Uterus (tissue), 4 donors: ENCODE results near the gene NAGPA. TPM values are rescaled to one million over a fixed set of nuclear protein-coding genes. Genes with fewer than 3 reads are reported as not detected.

Experiments
- DNase-seq, 2 donors: peaks; one replicate each; pipeline ENCODE4 v3.0.0-alpha.2; 2019 to 2020
- H3K27ac ChIP-seq, 2 donors: fragments of 200-600 bp; sonication (generic); 1 replicate in 1 of 2; 2 replicates in 1 of 2; pipeline ENCODE4 v1.5.1; 2016 to 2018
- H3K27me3 ChIP-seq, 2 donors: fragments of 200-600 bp; sonication (generic); one replicate each; pipeline ENCODE4 v1.5.1; 2018 to 2019; ENCODE audit warnings: control low read depth in 1 of 2
- H3K36me3 ChIP-seq, 2 donors: fragments of 200-600 bp; sonication (generic); one replicate each; pipeline ENCODE4 v1.5.1; 2019; ENCODE audit warnings: control low read depth in 1 of 2
- H3K4me1 ChIP-seq, 2 donors: fragments of 200-600 bp; sonication (generic); one replicate each; pipeline ENCODE4 v1.5.1; 2018 to 2019; ENCODE audit warnings: control low read depth in 1 of 2
- H3K4me3 ChIP-seq, 2 donors: fragments of 200-600 bp; sonication (generic); 1 replicate in 1 of 2; 2 replicates in 1 of 2; pipeline ENCODE4 v1.5.1; 2018 to 2019; ENCODE audit warnings: mild to moderate bottlenecking in 1 of 2
- H3K9me3 ChIP-seq, 2 donors: fragments of 200-600 bp; sonication (generic); one replicate each; pipeline ENCODE4 v1.5.1; 2019; ENCODE audit warnings: control low read depth in 1 of 2
- CTCF ChIP-seq, 4 experiments: fragments of 200-600 bp in 2 of 4; fragments of 450-650 bp in 2 of 4; sonication (generic) in 2 of 4; IDR thresholded peaks; one replicate each; pipeline ENCODE4 v1.5.1; 2016 to 2019; ENCODE audit warnings: antibody characterized with exemption in 4 of 4, mild to moderate bottlenecking in 2 of 4, moderate library complexity in 1 of 4
- POLR2A ChIP-seq, 2 donors: fragments of 450-650 bp; IDR thresholded peaks; one replicate each; pipeline ENCODE4 v1.6.1; 2016; ENCODE audit warnings: antibody characterized with exemption in 2 of 2, mild to moderate bottlenecking in 1 of 2, moderate library complexity in 1 of 2
- intact Hi-C: fragments of 100-400 bp; cut with DNase I; formaldehyde crosslinking; loops from one replicate; pipeline ENCODE4 v1.15.1; 2023; ENCODE audit warnings: low total_unique reads
- total RNA-seq, 4 donors: library from RNA; depleted of rRNA in 3 of 4; stranded (reverse); fragments of >200 nt in 3 of 4; gene quantifications; one replicate each; pipeline versions ENCODE4 v1.1.0 to v1.2.4, GENCODE V29; 2014 to 2023
- donor health status: DM: yes; HTN: yes; CAD: no.

NAGPA gene
- total RNA-seq, 4 donors from 2014 or later: 0.29 to 11.3 (median 8.2) TPM

- Histone ChIP-seq H3K27ac (no peak overlapping the region), H3K4me1 (no peaks in the 10 kb centered on the region), H3K4me3 (no peak overlapping the region), H3K9me3 (no peaks in the 10 kb centered on the region), H3K27me3 (peaks cover 0 to 31% of the 10 kb centered on the region in 2 donors), H3K36me3 (no peaks in the 10 kb centered on the region)
- no peak for TF ChIP-seq POLR2A (IDR thresholded peaks at IDR 0.05)
- TF ChIP-seq CTCF (IDR thresholded peaks at IDR 0.05): no peak
- no peak for DNase-seq
- intact Hi-C loops: no loop called here
These were observed 42.0 kb downstream of the NAGPA start for GRCh38 chr16:4991754-4992153.

GRCh38 chr16:4990415-4990814 is 43.3 kb downstream of the NAGPA start:
- Histone ChIP-seq H3K36me3 (no peaks in the 10 kb centered on the region), H3K9me3 (no peaks in the 10 kb centered on the region), H3K27me3 (peaks cover 0 to 31% of the 10 kb centered on the region in 2 donors), H3K4me3 (no peak overlapping the region), H3K27ac (no peak overlapping the region), H3K4me1 (no peaks in the 10 kb centered on the region)
- intact Hi-C loops: no loop called here
- no peak for TF ChIP-seq CTCF (IDR thresholded peaks at IDR 0.05)
- TF ChIP-seq POLR2A (IDR thresholded peaks at IDR 0.05): no peak
- no peak for DNase-seq

- Histone ChIP-seq H3K27me3 (peaks cover 0 to 31% of the 10 kb centered on the region in 2 donors), H3K36me3 (no peaks in the 10 kb centered on the region), H3K4me1 (no peaks in the 10 kb centered on the region), H3K9me3 (no peaks in the 10 kb centered on the region), H3K27ac (no peak overlapping the region), H3K4me3 (no peak overlapping the region)
- intact Hi-C loops: no loop called here
- no peak for TF ChIP-seq CTCF (IDR thresholded peaks at IDR 0.05)
- no peak for TF ChIP-seq POLR2A (IDR thresholded peaks at IDR 0.05)
- DNase-seq: no peak
These were observed 44.2 kb downstream of the NAGPA start for GRCh38 chr16:4989391-4990006.

GRCh38 chr16:4988647-4989046 is 45.1 kb downstream of the NAGPA start:
- intact Hi-C loops: no loop called here
- Histone ChIP-seq H3K4me3 (no peak overlapping the region), H3K27ac (no peak overlapping the region), H3K36me3 (no peaks in the 10 kb centered on the region), H3K4me1 (no peaks in the 10 kb centered on the region), H3K9me3 (no peaks in the 10 kb centered on the region), H3K27me3 (peaks cover 0 to 31% of the 10 kb centered on the region in 2 donors)
- TF ChIP-seq CTCF (IDR thresholded peaks at IDR 0.05) (no peak), POLR2A (IDR thresholded peaks at IDR 0.05) (no peak)
- DNase-seq: no peak

GRCh38 chr16:4987580-4988374 is 46.0 kb downstream of the NAGPA start:
- no peak overlapping the region for H3K27ac ChIP-seq
- H3K36me3 ChIP-seq: no peaks in the 10 kb centered on the region
- H3K4me1 ChIP-seq: no peaks in the 10 kb centered on the region
- TF ChIP-seq POLR2A (IDR thresholded peaks at IDR 0.05): no peak
- TF ChIP-seq CTCF (IDR thresholded peaks at IDR 0.05): no peak
- no peaks in the 10 kb centered on the region for H3K9me3 ChIP-seq
- intact Hi-C loops: no loop called here
- H3K27me3 ChIP-seq: peaks cover 0 to 31% of the 10 kb centered on the region in 2 donors
- no peak for DNase-seq
- no peak overlapping the region for H3K4me3 ChIP-seq
